ENCODE measurements around the gene PRKAG2.

PRKAG2 gene

GRCh38 chr7:151686016-151686766 is 190.7 kb downstream of the PRKAG2 start:
- DNase-seq: no peak

GRCh38 chr7:151684408-151685175 is 192.3 kb downstream of the PRKAG2 start:
- DNase-seq: no peak

DNA sequence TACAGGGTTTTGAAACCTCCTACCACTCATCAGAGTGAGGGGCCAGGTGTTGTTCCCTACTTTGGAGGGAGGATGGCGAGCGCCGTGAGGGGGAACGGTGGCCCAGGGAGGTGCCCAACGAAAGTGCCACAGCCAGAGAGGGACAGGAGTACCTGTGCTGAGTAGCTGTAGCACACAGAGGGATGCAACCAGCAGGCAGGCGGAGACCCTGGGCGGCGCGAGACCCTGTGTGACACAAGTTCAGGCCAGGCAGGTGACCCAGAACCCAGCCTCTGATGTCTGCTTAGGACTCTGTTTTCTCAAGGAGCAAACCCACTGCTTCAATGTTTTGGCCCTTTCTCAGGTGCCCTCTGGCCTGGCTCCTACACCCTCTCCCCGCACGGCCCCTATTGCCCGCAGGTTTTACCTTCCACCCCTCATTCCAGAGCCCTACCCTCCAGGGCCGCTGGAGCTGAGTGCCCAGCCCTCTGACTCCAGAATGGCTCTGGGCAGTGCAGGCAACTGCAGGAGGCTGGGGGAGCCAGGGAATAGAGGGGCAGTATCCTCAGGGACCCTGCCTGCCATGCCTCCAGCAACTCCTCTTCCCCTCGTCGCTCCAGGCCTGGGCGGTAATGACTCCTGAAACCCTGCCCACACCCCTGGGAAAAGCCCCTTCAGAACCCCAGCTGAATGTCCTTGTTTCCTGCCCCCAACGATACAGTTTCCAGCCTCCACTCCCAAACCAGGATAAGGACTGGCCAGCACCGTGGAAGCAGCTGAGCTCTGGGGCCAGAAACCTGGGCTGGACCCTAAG is 193.1 kb downstream of the PRKAG2 start:
- no peak for DNase-seq

DNA sequence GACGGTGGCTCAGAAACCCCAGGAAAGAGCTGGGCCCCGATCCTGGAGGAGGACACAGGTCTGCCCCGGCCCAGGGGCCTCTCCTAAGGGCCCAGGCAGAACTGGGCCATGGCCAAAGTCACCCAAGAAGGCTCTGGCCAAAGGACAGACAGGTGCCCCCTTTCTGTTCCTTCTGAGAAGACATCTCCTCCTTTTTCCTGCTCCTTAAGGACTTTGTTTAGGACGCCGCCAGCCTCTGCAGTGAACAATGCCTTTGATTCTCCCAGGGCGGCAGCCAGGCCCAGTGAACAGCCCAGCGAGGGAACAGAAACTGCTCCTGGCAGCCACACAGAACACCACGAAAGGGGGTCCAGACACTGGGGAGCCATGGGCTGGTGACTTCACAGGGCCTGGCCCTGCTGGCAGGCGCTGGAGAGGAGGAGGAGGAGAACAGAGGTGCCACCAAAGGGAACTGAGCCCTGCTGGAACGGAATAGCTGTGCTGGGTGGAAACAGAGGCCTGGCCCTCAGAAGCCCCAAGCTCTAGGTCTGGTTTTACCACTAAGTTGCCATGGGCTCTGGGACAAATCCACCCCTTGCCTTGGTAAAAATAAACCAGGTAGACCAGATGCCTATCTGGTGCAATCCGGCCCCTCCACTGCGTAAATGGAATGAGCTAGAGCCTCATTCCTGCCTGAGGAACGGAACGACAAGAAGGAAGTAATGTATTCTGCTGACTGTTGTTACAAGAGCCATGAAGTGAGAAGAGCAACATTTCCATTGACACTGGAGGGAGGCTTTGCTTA is 193.9 kb downstream of the PRKAG2 start:
- DNase-seq: no peak

DNA sequence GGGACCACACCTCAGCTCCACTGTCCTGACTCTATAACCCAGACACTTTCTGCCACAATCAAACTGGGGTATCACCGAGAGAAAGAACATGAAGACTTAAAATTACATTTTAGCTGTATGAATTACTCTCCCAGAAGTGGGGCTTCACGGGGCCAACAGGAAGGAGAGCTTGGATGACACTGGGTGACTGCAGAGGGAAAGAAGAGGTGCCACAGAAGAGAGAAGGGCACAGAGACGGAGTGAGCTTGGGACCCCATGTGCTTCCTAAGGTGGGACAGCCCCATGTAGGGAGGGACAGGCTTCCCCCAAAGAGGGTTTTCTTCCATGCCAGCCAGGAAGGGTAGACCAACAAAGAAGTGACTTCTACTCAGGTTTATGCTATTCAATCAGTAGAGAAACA is 195.2 kb downstream of the PRKAG2 start:
- no peak for DNase-seq

DNA sequence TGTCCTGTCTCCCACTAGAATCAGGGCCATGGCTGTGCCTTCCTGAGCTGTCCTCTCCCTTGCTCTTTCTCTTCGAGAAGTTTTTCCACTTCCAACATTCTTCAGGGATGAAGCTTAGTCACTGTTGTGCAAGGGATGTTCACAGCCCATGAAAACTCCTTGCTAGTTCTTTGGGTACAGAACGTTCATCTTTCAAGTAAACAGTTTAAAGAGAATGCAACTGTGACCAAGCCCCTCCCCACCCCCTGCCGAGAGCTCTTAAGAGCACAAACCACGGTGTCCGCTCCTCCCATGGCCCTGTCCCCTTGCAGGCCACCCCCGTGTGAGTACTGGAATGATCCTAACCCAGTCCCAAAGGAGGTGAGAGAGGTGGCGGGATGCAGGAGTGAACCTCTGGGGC is 196.1 kb downstream of the PRKAG2 start:
- no peak for DNase-seq

GRCh38 chr7:151679881-151680612 is 196.9 kb downstream of the PRKAG2 start:
- no peak for DNase-seq

- no peak for DNase-seq
Observed at GRCh38 chr7:151679071-151679708, 197.7 kb downstream of the PRKAG2 start.

GRCh38 chr7:151678227-151678604 is 198.7 kb downstream of the PRKAG2 start:
- no peak for DNase-seq

DNA sequence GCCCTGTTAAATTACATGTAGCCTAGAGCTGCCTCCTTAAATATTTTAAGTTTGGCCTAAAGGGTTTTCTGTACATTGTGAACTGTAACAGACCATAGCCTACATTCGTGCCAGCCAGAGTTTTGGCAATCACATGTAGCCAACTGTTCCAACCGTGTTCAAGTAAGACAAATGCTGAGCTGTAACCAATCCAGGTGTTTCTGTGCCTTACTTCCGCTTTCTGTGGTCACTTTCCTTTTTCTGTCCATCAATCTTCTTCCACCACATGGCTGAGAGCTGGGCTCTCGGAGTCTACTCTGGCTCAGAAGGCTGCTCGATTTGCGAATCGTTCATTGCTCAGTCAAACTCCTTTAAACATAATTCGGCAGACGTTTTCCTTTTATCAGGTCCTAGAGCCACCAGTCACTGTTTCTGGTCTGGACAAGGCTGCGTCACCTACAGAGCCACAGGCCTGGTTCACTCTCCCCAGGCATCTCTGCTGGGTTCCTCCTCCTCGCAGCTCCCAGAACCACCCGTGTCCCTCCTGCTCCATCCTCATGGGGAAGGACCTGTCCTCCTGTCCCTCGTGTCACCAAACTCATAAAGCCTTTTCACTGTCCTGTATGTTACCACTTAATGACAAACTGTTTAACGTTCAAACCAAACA is 199.2 kb downstream of the PRKAG2 start:
- no peak for DNase-seq

GRCh38 chr7:151676759-151677158 is 200.2 kb downstream of the PRKAG2 start:
- no peak for DNase-seq

- no peak for DNase-seq
Observed at GRCh38 chr7:151675196-151675920, 201.6 kb downstream of the PRKAG2 start.

DNA sequence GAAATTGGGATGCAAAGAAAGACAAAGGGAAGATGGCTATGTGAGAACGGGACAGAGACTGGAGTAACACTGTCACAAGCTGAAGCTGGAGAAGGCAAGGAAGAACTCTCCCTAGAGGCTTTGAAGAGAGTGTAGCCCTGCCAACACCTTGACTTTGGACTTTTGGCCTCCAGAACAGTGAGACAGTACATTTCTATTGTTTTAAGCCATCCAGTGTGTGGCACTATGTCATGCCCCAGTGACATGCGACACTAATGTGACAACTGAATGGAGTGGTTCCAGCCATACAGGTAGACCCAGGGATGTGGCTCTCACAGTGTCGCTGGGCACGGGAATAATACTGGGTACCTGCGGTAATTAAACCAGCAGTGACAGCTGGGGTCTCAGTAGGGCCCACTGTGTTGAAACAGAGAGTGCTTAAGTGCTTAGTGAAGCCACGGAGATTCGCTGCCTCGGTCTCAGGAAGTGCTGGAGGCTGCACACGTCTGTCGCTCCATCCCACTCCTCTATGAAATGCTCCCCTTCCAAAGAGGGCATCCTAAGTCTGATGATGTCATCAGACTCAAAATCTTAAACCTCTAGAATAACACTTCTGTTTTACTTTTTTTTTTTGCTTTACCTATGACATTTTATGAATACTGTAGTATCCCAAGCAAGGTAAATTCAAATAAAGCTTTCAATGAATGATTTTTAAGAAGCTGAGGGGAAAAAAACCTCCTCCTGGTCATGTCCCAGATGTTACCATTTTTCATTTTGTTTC is 202.6 kb downstream of the PRKAG2 start:
- DNase-seq: no peak

- DNase-seq: no peak
Observed at GRCh38 chr7:151673216-151673615, 203.7 kb downstream of the PRKAG2 start.

DNA sequence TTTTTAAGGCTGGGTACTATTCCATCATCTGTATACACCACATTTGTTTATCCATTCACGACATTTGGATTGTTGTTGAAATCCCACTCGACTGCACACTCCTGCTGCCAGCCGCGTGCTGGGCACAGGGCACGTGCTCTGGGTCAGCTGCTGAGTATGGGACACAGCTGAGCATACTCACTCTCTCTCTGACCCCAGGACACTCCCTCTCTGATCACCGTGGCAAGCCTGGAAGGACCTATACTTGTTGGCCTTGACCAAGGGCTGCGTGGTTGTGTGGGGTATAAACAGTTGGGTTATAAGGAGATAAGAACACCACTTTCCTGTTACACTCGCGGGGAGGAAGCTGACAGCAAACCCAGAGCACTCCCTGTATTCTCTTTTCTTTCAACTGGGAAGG is 204.2 kb downstream of the PRKAG2 start:
- no peak for DNase-seq

DNA sequence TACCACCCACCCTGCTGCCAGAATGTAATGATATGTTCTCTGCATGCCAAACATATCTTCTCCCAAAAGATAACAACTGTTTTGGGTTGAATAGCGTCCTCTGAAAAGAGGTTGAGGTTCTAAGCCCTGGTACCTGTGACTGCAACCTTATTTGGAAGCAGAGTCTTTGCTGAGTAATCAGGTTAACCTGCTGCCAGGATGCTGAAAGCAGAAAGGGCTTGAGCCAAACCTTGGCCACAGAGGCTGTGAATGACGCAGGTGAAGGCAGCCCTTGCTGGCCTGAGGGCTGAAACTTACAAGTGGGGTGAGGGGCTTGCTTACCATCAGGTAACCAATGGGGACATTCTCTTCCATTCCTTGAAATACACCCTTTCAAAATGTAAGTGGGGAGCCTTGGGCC is 205.4 kb downstream of the PRKAG2 start:
- DNase-seq: no peak

DNA sequence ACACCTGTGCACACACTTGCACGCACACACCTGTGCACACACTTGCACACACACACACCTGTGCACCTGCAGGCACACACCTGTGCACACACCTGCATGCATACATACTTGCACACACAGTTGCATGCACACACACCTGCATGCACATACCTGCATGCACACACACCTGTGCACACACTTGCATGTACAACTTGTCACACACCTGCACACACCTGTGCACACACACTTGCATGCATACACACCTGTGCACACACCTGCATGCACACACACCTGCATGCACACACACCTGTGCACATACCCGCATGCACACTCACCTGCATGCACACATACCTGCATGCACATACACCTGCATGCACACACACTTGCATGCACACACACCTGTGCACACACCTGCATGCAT is 207.2 kb downstream of the PRKAG2 start:
- no peak for DNase-seq

- no peak for DNase-seq
Observed at GRCh38 chr7:151666886-151667285, 210.0 kb downstream of the PRKAG2 start.

GRCh38 chr7:151665368-151665767 is 211.5 kb downstream of the PRKAG2 start:
- DNase-seq: no peak

- no peak for DNase-seq
Observed at GRCh38 chr7:151664268-151664667, 212.6 kb downstream of the PRKAG2 start.

Data from activated T-cell treated with anti-CD3 and anti-CD28 coated beads, Interleukin-2, amount 50 U/mL, for 48 hours (primary cell).